Measurements from ENCODE around the gene PRSS33. TPM values are rescaled to one million over a fixed set of nuclear protein-coding genes. Genes with fewer than 3 reads are reported as not detected.

Gene PRSS33
- 0.12 TPM in 1 of 5 replicates, not detected in the others for total RNA-seq (2022; extraction: Qiagen RNA extraction; ENCODE audit: low read depth)

GRCh38 chr16:2787406-2787805, at the start of gene PRSS33:
Gene PRSS33, minus strand, starts transcription at chr16:2787560. Its CDS starts 1,013 bp downstream, at chr16:2786547.

GRCh38 chr16:2829501-2830354, 42.4 kb upstream of the PRSS33 start, which contains the start of gene ZG16B:
Gene ZG16B, plus strand, starts transcription at chr16:2830303. Its CDS starts 139 bp downstream, at chr16:2830442.

GRCh38 chr16:2816751-2817339, 29.5 kb upstream of the PRSS33 start, which contains the start of gene PRSS21:
Gene PRSS21, plus strand, starts transcription at chr16:2817237. Its CDS starts 32 bp downstream, at chr16:2817269.

GRCh38 chr16:2777231-2777902, 10.0 kb downstream of the PRSS33 start, which contains the start of gene ELOB:
Gene ELOB, minus strand, starts transcription at chr16:2777280. Its CDS starts 41 bp downstream, at chr16:2777239.

GRCh38 chr16:2752035-2752849, 35.1 kb downstream of the PRSS33 start, which contains the start of gene SRRM2:
Gene SRRM2, plus strand, starts transcription at chr16:2752638. Its CDS starts 3,727 bp downstream, at chr16:2756365.

Other genes with a start within 250 kb of the PRSS33 start
- 21.4 to 26.5 TPM (median 22.5 TPM) in 5 replicates for gene PDPK1, start 249.5 kb downstream of the PRSS33 start, total RNA-seq (2022; extraction: Qiagen RNA extraction; ENCODE audit: low read depth)
- 39.5 to 47.1 TPM (median 42.9 TPM) in 5 replicates for gene KCTD5, start 105.0 kb downstream of the PRSS33 start, total RNA-seq (2022; extraction: Qiagen RNA extraction; ENCODE audit: low read depth)
- 1.00 to 1.2 TPM (median 1.1 TPM) in 5 replicates for gene PRSS27, start 67.3 kb downstream of the PRSS33 start, total RNA-seq (2022; extraction: Qiagen RNA extraction; ENCODE audit: low read depth)
- 310 to 452 TPM (median 397 TPM) in 5 replicates for gene SRRM2, start 34.9 kb downstream of the PRSS33 start, total RNA-seq (2022; extraction: Qiagen RNA extraction; ENCODE audit: low read depth)
- 432 to 492 TPM (median 452 TPM) in 5 replicates for gene ELOB, start 10.3 kb downstream of the PRSS33 start, total RNA-seq (2022; extraction: Qiagen RNA extraction; ENCODE audit: low read depth)
- not detected in 5 replicates for gene PRSS41, start 10.9 kb upstream of the PRSS33 start, total RNA-seq (2022; extraction: Qiagen RNA extraction; ENCODE audit: low read depth)
- 0.11 to 0.39 TPM (median 0.14 TPM) in 4 of 5 replicates, not detected in the other for gene PRSS21, start 29.7 kb upstream of the PRSS33 start, total RNA-seq (2022; extraction: Qiagen RNA extraction; ENCODE audit: low read depth)
- gene ZG16B, start 42.7 kb upstream of the PRSS33 start, total RNA-seq (2022; extraction: Qiagen RNA extraction; ENCODE audit: low read depth) = 0.46 to 1.3 TPM (median 0.69 TPM) in 5 replicates
- 2.5 to 4.1 TPM (median 3.0 TPM) in 5 replicates for gene PRSS22, start 70.6 kb upstream of the PRSS33 start, total RNA-seq (2022; extraction: Qiagen RNA extraction; ENCODE audit: low read depth)
- 44.9 to 59.5 TPM (median 50.8 TPM) in 5 replicates for gene FLYWCH2, start 95.7 kb upstream of the PRSS33 start, total RNA-seq (2022; extraction: Qiagen RNA extraction; ENCODE audit: low read depth)
- 20.1 to 29.5 TPM (median 27.2 TPM) in 5 replicates for gene FLYWCH1, start 124.4 kb upstream of the PRSS33 start, total RNA-seq (2022; extraction: Qiagen RNA extraction; ENCODE audit: low read depth)
- 1.1 to 2.8 TPM (median 2.0 TPM) in 5 replicates for gene KREMEN2, start 176.7 kb upstream of the PRSS33 start, total RNA-seq (2022; extraction: Qiagen RNA extraction; ENCODE audit: low read depth)
- 34.1 to 44.1 TPM (median 38.0 TPM) in 5 replicates for gene PAQR4, start 181.8 kb upstream of the PRSS33 start, total RNA-seq (2022; extraction: Qiagen RNA extraction; ENCODE audit: low read depth)
- gene PKMYT1, start 192.9 kb upstream of the PRSS33 start, total RNA-seq (2022; extraction: Qiagen RNA extraction; ENCODE audit: low read depth) = 69.3 to 97.7 TPM (median 85.3 TPM) in 5 replicates
- 0.33 to 0.59 TPM (median 0.49 TPM) in 5 replicates for gene CLDN9, start 225.4 kb upstream of the PRSS33 start, total RNA-seq (2022; extraction: Qiagen RNA extraction; ENCODE audit: low read depth)
- gene CLDN6, start 230.6 kb upstream of the PRSS33 start, total RNA-seq (2022; extraction: Qiagen RNA extraction; ENCODE audit: low read depth) = 0.17 to 0.82 TPM (median 0.40 TPM) in 5 replicates
- gene TNFRSF12A, start 232.8 kb upstream of the PRSS33 start, total RNA-seq (2022; extraction: Qiagen RNA extraction; ENCODE audit: low read depth) = 584 to 710 TPM (median 600 TPM) in 5 replicates
- 206 to 241 TPM (median 224 TPM) in 5 replicates for gene HCFC1R1, start 236.4 kb upstream of the PRSS33 start, total RNA-seq (2022; extraction: Qiagen RNA extraction; ENCODE audit: low read depth)
- 24.1 to 38.0 TPM (median 33.0 TPM) in 5 replicates for gene THOC6, start 236.5 kb upstream of the PRSS33 start, total RNA-seq (2022; extraction: Qiagen RNA extraction; ENCODE audit: low read depth)
- gene BICDL2, start 249.4 kb upstream of the PRSS33 start, total RNA-seq (2022; extraction: Qiagen RNA extraction; ENCODE audit: low read depth) = not detected in 5 replicates

Data from A549 treated with DMSO at 1 μM for 4 hours (cell line).